AG09319 (cell line): ENCODE data around the gene OR2T2.
"Not testable (repeated sequence)": the region's sequence is repeated elsewhere in the genome, so short reads cannot be mapped to it uniquely, and the experiment has no call there.

ENCODE experiments used
- DNase-seq: peaks from one replicate; pipeline ENCODE4 v3.0.0-alpha.2; 2010; ENCODE audit warnings: low read depth; ENCODE audit errors: extremely low read depth
- CTCF ChIP-seq: IDR thresholded peaks from 2 replicates; pipeline ENCODE4 v1.5.1; 2011; ENCODE audit warnings: low read depth, mild to moderate bottlenecking, inconsistent platforms, low read length, moderate library complexity

Gene OR2T2, protein sequence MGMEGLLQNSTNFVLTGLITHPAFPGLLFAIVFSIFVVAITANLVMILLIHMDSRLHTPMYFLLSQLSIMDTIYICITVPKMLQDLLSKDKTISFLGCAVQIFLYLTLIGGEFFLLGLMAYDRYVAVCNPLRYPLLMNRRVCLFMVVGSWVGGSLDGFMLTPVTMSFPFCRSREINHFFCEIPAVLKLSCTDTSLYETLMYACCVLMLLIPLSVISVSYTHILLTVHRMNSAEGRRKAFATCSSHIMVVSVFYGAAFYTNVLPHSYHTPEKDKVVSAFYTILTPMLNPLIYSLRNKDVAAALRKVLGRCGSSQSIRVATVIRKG

GRCh38 chr1:248445399-248445798 lies at the start of gene OR2T2:
Gene OR2T2, plus strand, starts transcription at chr1:248445637. Its CDS starts 7,161 bp downstream, at chr1:248452798.
- DNase-seq: not testable (repeated sequence)

DNA sequence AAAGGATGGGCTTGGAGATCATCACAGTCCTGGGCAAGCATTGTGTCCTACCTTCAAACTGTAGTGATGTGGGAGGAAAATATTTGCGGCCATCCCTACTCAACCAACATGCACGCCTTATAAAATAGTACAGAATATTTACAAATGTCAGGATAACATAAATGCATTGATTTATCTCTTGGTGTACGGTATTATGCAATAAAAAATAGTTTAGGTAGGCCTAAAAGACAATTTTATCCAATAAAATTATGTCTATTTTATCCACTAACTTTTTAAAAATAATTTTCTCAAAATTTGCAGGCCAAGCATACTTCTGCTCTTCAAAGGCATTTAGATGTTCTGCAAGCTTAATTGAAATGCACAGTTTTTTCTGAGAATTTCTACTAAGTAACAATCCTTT lies 42.7 kb upstream of the OR2T2 start, which contains the start of gene OR2T1:
TSS of gene OR2T1 (plus strand) at position 301 of the 400 bp plus-strand sequence. CDS start 3,100 bp downstream, outside the sequence.
- no peak for DNase-seq
- TF ChIP-seq CTCF: no peak

DNA sequence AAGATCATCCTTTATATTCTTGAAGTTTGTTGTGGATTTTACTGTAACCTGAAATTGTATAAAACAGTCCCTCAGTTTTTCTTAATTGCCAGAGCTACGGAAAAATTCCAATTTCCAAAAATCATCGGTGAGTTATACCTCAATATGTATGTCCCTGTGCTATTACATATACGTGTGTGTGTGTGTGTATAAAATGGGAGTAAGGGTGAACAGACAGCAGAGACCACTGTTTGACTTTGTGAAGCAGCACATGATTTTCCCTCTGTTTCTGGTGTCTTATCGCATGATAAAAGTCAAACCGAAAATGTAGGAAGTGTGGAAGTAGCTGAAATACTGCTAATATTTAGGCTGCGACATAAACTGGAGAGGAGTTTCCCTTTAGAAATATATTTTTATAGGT lies 41.4 kb upstream of the OR2T2 start:
- no peak for DNase-seq
- TF ChIP-seq CTCF: no peak

- no peak for TF ChIP-seq CTCF
- no peak for DNase-seq
These were observed 38.4 kb upstream of the OR2T2 start for GRCh38 chr1:248406721-248407692.

DNA sequence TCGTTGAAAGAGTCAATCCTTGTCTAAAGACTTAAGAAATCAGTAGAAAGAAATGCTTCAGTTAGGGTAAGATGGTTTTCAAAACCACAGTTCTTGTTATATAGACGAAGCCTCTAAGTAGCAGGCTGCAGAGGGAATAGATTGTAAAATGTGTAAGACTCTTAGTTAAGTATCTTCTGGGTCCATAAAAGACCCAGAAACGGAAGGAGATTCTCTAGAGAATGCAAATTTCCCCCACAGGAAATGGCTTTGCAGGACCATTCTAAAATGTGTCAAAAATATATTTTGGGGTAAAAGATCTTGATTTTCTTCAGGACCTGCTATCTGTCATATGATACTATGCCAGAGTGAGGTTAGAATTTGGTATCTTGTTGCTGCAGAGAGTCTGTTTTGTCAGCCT lies 29.2 kb upstream of the OR2T2 start:
- no peak for DNase-seq
- no peak for TF ChIP-seq CTCF

- no peak for DNase-seq
- TF ChIP-seq CTCF: no peak
These were observed 27.6 kb upstream of the OR2T2 start for GRCh38 chr1:248417854-248418253.

DNA sequence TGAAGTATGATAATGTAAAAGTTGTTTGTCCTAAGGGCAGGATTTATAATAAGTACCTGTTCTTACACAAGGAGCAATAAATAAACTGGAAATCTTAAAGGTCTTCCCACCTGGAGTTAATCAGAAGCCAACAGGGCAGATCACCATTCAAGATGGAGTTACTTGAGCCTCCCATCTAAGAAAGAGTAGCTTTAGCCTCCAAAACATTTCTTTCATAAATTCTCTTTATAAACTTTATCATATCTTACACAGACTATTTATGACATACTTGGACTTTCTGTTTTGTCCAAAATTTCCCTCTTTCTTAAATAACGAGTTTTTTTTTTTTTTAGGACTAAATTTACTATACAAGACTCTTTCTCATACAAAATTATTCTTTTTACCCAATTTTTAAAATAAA lies 24.1 kb upstream of the OR2T2 start:
- TF ChIP-seq CTCF: no peak
- DNase-seq: no peak

DNA sequence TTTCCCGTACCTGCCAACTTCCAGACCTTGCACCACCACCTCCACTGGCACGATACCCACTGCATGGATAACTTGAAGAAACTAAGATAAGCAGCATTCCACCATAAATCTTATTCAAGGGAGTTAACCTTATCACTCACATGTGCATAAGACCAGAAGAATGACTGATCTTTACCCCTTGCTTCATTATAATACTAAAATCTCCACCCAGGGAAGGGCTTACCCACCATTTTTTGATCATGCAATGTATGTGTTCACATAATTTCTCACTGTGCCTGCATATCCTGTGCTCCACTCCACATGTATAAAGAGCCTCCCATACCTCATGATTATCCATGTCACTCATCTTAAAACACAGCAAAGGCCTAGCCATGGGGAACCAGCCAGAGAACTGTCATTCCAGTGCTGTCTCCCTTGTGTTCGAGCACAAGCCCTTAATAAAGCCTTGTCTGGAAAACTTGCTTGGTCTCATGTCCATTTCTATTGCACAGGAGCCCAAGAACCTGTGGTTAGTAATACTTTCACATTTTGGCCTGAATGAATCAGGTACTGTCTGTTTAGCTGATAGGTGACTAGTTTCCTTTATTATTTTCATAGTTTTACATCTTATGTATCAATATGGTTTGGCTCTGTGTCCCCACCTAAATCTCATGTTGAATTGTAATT lies 17.8 kb upstream of the OR2T2 start:
- DNase-seq: not testable (repeated sequence)

GRCh38 chr1:248428192-248428533 lies 17.3 kb upstream of the OR2T2 start:
- DNase-seq: not testable (repeated sequence)

DNA sequence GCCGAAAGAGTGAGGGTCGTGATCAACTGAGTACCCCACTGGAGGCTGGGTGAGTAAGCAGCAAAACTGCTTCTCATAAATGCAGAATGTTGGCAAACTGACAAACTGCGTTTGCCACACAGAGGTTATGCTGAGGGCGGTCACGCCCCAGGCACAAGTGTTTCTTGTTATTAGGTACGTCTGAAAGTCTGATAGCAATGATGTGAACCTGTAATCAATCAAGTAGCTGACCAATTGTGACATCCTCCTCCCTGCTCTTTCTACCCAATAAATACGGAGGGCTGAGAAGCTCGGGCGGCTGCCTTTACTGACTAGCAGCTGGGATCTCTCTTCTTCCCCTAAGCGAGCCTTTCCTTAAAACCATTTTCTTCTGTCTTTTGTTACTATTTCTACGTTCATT lies 13.8 kb upstream of the OR2T2 start:
- not testable (repeated sequence) for DNase-seq

- DNase-seq: not testable (repeated sequence)
These were observed 13.2 kb upstream of the OR2T2 start for GRCh38 chr1:248432201-248432600.
